HepG2 (cell line): ENCODE results near the gene SH3GLB2. TPM values are rescaled to one million over a fixed set of nuclear protein-coding genes. Genes with fewer than 3 reads are reported as not detected.

ENCODE experiments used
- CCAR2 ChIP-seq: fragments of 200-400 bp; formaldehyde crosslinking; optimal IDR thresholded peaks from 2 replicates; pipeline ENCODE3; 2018; ENCODE audit warnings: low read depth, mild to moderate bottlenecking, low read length, moderate library complexity
- EP300 ChIP-seq, 3 experiments: sonication (generic) in 1 of 3; formaldehyde crosslinking in 1 of 3; IDR thresholded peaks; 2 replicates each; pipeline versions ENCODE4 v1.5.1 to v1.6.1; 2011 to 2020; ENCODE audit warnings: low read depth in 2 of 3, low read length in 2 of 3, borderline replicate concordance in 1 of 3, improper control_type of control experiment in 1 of 3, mild to moderate bottlenecking in 1 of 3, missing genetic modification reagents in 1 of 3, moderate library complexity in 1 of 3
- ERF ChIP-seq: IDR thresholded peaks from 2 replicates; pipeline ENCODE4 v1.6.1; 2018; ENCODE audit warnings: missing biosample characterization, missing genetic modification reagents
- FOXK2 ChIP-seq: fragments of 450-650 bp; IDR thresholded peaks from 2 replicates; pipeline ENCODE4 v1.6.1; 2016
- FOXO1 ChIP-seq: sonication (generic); formaldehyde crosslinking; IDR thresholded peaks from 2 replicates; pipeline ENCODE4 v1.4.0; 2020; ENCODE audit warnings: missing genetic modification reagents
- HDAC1 ChIP-seq: sonication (generic); formaldehyde crosslinking; IDR thresholded peaks from 2 replicates; pipeline ENCODE4 v1.5.1; 2020; ENCODE audit warnings: mild to moderate bottlenecking, missing genetic modification reagents
- KMT2A ChIP-seq: sonication (generic); formaldehyde crosslinking; IDR thresholded peaks from 2 replicates; pipeline ENCODE4 v1.4.0; 2020; ENCODE audit warnings: missing genetic modification reagents
- MIXL1 ChIP-seq: IDR thresholded peaks from 2 replicates; pipeline ENCODE4 v1.6.1; 2016
- NFIC ChIP-seq: IDR thresholded peaks from 2 replicates; pipeline ENCODE4 v1.6.1; 2012; ENCODE audit warnings: mild to moderate bottlenecking, low read length, inconsistent platforms
- SATB2 ChIP-seq: sonication (generic); formaldehyde crosslinking; IDR thresholded peaks from 2 replicates; pipeline ENCODE4 v1.5.0; 2020; ENCODE audit warnings: missing genetic modification reagents
- SRSF1 ChIP-seq: fragments of 200-400 bp; formaldehyde crosslinking; optimal IDR thresholded peaks from 2 replicates; pipeline ENCODE3; 2017; ENCODE audit warnings: mild to moderate bottlenecking, low read depth, low read length, moderate library complexity
- TP53 ChIP-seq: sonication (generic); formaldehyde crosslinking; conservative IDR thresholded peaks from 2 replicates; pipeline ENCODE4 v1.4.0; 2020; ENCODE audit warnings: missing genetic modification reagents
- ZFX ChIP-seq: sonication (generic); formaldehyde crosslinking; IDR thresholded peaks from 2 replicates; pipeline ENCODE4 v1.4.0; 2020; ENCODE audit warnings: mild to moderate bottlenecking, low read depth, missing genetic modification reagents, moderate library complexity
- ZFY ChIP-seq: sonication (generic); formaldehyde crosslinking; IDR thresholded peaks from 2 replicates; pipeline ENCODE4 v1.4.0; 2020; ENCODE audit warnings: missing genetic modification reagents
- ZNF569 ChIP-seq: sonication (generic); formaldehyde crosslinking; IDR thresholded peaks from 2 replicates; pipeline ENCODE4 v1.5.0; 2020; ENCODE audit warnings: mild to moderate bottlenecking, missing genetic modification reagents, moderate library complexity, borderline replicate concordance
- ZNF788 ChIP-seq: sonication (generic); formaldehyde crosslinking; IDR thresholded peaks from 2 replicates; pipeline ENCODE4 v1.5.0; 2020; ENCODE audit warnings: mild to moderate bottlenecking, missing genetic modification reagents, borderline replicate concordance
- polyA plus RNA-seq, 8 experiments: library from polyadenylated mRNA; depleted of rRNA in 3 of 8; stranded (reverse) in 7 of 8; unstranded in 1 of 8; fragments of >200 nt; fragmentation: Illumina TruSeq in 4 of 8; extraction: Trizol in 4 of 8; gene quantifications; 2 replicates each; pipeline versions ENCODE4 v1.2.1 to v1.2.3, GENCODE V29; 2011 to 2016; ENCODE audit warnings: low read depth in 4 of 8, missing spikeins in 1 of 8, mixed read lengths in 1 of 8; ENCODE audit not compliant: insufficient read depth in 1 of 8
- total RNA-seq, 5 experiments: library from RNA; depleted of rRNA; stranded (reverse); fragments of >200 nt; fragmentation: Illumina TruSeq; extraction: Trizol; gene quantifications; 2 replicates each; pipeline ENCODE4 v1.2.3, GENCODE V29; 2016; ENCODE audit warnings: low read depth in 1 of 5
- TF ChIP-seq, protein P1 (sequence below): sonication (generic); formaldehyde crosslinking; IDR thresholded peaks from 2 replicates; pipeline ENCODE4 v1.5.1; 2020; ENCODE audit warnings: mild to moderate bottlenecking, missing genetic modification reagents
- TF ChIP-seq, protein P2 (sequence below): sonication (generic); formaldehyde crosslinking; IDR thresholded peaks from 2 replicates; pipeline ENCODE4 v1.5.0; 2020; ENCODE audit warnings: missing genetic modification reagents
- TF ChIP-seq, protein P3 (sequence below), 2 experiments: sonication (generic) in 1 of 2; formaldehyde crosslinking in 1 of 2; IDR thresholded peaks; 2 replicates each; pipeline versions ENCODE4 v1.4.0 to v1.6.1; 2018 to 2020; ENCODE audit warnings: missing genetic modification reagents in 2 of 2, borderline replicate concordance in 1 of 2, low read depth in 1 of 2, mild to moderate bottlenecking in 1 of 2, missing biosample characterization in 1 of 2
- TF ChIP-seq, protein P4 (sequence below): fragments of 450-650 bp; IDR thresholded peaks from 2 replicates; pipeline ENCODE4 v1.6.1; 2017

The SH3GLB2 gene
- total and polyA plus RNA-seq, 2 of the 13 experiments (the other 11 are each of a cell fraction or from before 2014, with no cell fraction given) = 24.0 to 40.6 TPM

- TF ChIP-seq, protein P1, sequence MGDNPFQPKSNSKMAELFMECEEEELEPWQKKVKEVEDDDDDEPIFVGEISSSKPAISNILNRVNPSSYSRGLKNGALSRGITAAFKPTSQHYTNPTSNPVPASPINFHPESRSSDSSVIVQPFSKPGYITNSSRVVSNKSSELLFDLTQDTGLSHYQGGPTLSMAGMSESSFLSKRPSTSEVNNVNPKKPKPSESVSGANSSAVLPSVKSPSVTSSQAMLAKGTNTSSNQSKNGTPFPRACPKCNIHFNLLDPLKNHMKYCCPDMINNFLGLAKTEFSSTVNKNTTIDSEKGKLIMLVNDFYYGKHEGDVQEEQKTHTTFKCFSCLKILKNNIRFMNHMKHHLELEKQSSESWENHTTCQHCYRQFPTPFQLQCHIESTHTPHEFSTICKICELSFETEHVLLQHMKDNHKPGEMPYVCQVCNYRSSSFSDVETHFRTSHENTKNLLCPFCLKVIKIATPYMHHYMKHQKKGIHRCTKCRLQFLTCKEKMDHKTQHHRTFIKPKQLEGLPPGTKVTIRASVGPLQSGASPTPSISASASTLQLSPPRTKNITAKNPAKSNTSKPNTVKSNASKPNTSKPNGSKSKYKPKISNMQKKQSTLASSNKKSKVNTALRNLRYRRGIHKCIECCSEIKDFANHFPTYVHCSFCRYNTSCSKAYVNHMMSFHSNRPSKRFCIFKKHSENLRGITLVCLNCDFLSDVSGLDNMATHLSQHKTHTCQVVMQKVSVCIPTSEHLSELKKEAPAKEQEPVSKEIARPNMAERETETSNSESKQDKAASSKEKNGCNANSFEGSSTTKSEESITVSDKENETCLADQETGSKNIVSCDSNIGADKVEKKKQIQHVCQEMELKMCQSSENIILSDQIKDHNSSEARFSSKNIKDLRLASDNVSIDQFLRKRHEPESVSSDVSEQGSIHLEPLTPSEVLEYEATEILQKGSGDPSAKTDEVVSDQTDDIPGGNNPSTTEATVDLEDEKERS = peak; percentile 30; the same call in 1 of the 2 replicates
- peak; percentile 75 for TF ChIP-seq FOXO1
- no peak for TF ChIP-seq TP53 (CRISPR knock-in tag)
- TF ChIP-seq HDAC1 (CRISPR knock-in tag) = peak; percentile 75
- TF ChIP-seq, protein P2, sequence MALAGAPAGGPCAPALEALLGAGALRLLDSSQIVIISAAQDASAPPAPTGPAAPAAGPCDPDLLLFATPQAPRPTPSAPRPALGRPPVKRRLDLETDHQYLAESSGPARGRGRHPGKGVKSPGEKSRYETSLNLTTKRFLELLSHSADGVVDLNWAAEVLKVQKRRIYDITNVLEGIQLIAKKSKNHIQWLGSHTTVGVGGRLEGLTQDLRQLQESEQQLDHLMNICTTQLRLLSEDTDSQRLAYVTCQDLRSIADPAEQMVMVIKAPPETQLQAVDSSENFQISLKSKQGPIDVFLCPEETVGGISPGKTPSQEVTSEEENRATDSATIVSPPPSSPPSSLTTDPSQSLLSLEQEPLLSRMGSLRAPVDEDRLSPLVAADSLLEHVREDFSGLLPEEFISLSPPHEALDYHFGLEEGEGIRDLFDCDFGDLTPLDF (CRISPR knock-in tag) = 0 out of 2 replicates have a peak, but pooled peaks have one; percentile 33
- TF ChIP-seq ZNF788 (CRISPR knock-in tag) = peak; percentile 91
- TF ChIP-seq CCAR2 = no peak
- TF ChIP-seq, protein P3, sequence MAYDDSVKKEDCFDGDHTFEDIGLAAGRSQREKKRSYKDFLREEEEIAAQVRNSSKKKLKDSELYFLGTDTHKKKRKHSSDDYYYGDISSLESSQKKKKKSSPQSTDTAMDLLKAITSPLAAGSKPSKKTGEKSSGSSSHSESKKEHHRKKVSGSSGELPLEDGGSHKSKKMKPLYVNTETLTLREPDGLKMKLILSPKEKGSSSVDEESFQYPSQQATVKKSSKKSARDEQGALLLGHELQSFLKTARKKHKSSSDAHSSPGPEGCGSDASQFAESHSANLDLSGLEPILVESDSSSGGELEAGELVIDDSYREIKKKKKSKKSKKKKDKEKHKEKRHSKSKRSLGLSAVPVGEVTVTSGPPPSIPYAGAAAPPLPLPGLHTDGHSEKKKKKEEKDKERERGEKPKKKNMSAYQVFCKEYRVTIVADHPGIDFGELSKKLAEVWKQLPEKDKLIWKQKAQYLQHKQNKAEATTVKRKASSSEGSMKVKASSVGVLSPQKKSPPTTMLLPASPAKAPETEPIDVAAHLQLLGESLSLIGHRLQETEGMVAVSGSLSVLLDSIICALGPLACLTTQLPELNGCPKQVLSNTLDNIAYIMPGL (CRISPR knock-in tag; IDR thresholded peaks at IDR 0.05; ENCODE audit: borderline replicate concordance in 1 of 2, low read depth in 1 of 2) = peak; percentile 17 to 45; a peak in 2 of 4 replicates
- no peak for TF ChIP-seq SRSF1
- TF ChIP-seq ZFY (CRISPR knock-in tag) = peak; percentile 77
- TF ChIP-seq SATB2 = no peak
- 0 out of 2 replicates have a peak, but pooled peaks have one; percentile 41 for TF ChIP-seq KMT2A (CRISPR knock-in tag)
- peak; percentile 58; the same call in 1 of the 2 replicates for TF ChIP-seq MIXL1 (CRISPR knock-in tag)
- TF ChIP-seq, protein P4, sequence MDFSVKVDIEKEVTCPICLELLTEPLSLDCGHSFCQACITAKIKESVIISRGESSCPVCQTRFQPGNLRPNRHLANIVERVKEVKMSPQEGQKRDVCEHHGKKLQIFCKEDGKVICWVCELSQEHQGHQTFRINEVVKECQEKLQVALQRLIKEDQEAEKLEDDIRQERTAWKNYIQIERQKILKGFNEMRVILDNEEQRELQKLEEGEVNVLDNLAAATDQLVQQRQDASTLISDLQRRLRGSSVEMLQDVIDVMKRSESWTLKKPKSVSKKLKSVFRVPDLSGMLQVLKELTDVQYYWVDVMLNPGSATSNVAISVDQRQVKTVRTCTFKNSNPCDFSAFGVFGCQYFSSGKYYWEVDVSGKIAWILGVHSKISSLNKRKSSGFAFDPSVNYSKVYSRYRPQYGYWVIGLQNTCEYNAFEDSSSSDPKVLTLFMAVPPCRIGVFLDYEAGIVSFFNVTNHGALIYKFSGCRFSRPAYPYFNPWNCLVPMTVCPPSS = no peak
- no peak for TF ChIP-seq NFIC
- TF ChIP-seq FOXK2 = peak; percentile 52; the same call in 1 of the 2 replicates
- peak; percentile 47; the same call in 1 of the 2 replicates for TF ChIP-seq ERF (CRISPR knock-in tag)
- peak; percentile 93 for TF ChIP-seq ZFX (CRISPR knock-in tag)
- no peak for TF ChIP-seq ZNF569 (CRISPR knock-in tag)
- TF ChIP-seq EP300 (IDR thresholded peaks at IDR 0.05; ENCODE audit: low read depth in 2 of 2, low read length in 2 of 2) = peak in 1 of 2 experiments; percentile 21; a peak in 1 of 4 replicates
- peak; percentile 47; the same call in 1 of the 2 replicates for TF ChIP-seq EP300 (CRISPR knock-in tag; IDR thresholded peaks at IDR 0.05; ENCODE audit: borderline replicate concordance)
Observed at GRCh38 chr9:129064499-129064908, 36.4 kb upstream of the SH3GLB2 start (continued).
